ENCODE data around the gene XPC. TPM values are rescaled to one million over a fixed set of nuclear protein-coding genes. Genes with fewer than 3 reads are reported as not detected.

The XPC gene
- total and polyA plus RNA-seq, 7 donors: 5.3 to 19.5 (median 15.1) TPM

- TF ChIP-seq, protein P1, sequence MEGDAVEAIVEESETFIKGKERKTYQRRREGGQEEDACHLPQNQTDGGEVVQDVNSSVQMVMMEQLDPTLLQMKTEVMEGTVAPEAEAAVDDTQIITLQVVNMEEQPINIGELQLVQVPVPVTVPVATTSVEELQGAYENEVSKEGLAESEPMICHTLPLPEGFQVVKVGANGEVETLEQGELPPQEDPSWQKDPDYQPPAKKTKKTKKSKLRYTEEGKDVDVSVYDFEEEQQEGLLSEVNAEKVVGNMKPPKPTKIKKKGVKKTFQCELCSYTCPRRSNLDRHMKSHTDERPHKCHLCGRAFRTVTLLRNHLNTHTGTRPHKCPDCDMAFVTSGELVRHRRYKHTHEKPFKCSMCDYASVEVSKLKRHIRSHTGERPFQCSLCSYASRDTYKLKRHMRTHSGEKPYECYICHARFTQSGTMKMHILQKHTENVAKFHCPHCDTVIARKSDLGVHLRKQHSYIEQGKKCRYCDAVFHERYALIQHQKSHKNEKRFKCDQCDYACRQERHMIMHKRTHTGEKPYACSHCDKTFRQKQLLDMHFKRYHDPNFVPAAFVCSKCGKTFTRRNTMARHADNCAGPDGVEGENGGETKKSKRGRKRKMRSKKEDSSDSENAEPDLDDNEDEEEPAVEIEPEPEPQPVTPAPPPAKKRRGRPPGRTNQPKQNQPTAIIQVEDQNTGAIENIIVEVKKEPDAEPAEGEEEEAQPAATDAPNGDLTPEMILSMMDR (IDR thresholded peaks at IDR 0.05): no peak
- Histone ChIP-seq H3K4me1 (no peaks in the 10 kb centered on the region), H3K27ac (no peak overlapping the region), H3K36me3 (ENCODE audit: insufficient read depth in 1 of 2, low read depth in 1 of 2) (no peaks in the 10 kb centered on the region), H3K27me3 (ENCODE audit: insufficient read depth in 3 of 3, low read length in 2 of 3) (no peaks in the 10 kb centered on the region), H3K4me3 (no peak overlapping the region), H3K9me3 (peaks cover 7% of the 10 kb centered on the region)
- intact Hi-C loops (cut with DNase I): no loop called here
- 69 to 83% (median 78%) methylated on average over 1 of the region's 1 CpG for WGBS, 3 donors
- DNase-seq: no peak
- no peak for ATAC-seq
Observed at GRCh38 chr3:14223595-14223994, 45.2 kb upstream of the XPC start.

- TF ChIP-seq, protein P1 (IDR thresholded peaks at IDR 0.05): no peak
- Histone ChIP-seq H3K4me3 (no peak overlapping the region), H3K27me3 (ENCODE audit: insufficient read depth in 3 of 3, low read length in 2 of 3) (no peaks in the 10 kb centered on the region), H3K27ac (no peak overlapping the region), H3K4me1 (no peaks in the 10 kb centered on the region), H3K9me3 (peaks cover 7% of the 10 kb centered on the region), H3K36me3 (ENCODE audit: insufficient read depth in 1 of 2, low read depth in 1 of 2) (no peaks in the 10 kb centered on the region)
- no peak for DNase-seq
- WGBS, 3 donors: 70 to 79% (median 75%) methylated on average over 3 of the region's 3 CpGs
- intact Hi-C loops (cut with DNase I): no loop called here
- ATAC-seq: no peak
Observed at GRCh38 chr3:14222900-14223594, 44.6 kb upstream of the XPC start.

DNA sequence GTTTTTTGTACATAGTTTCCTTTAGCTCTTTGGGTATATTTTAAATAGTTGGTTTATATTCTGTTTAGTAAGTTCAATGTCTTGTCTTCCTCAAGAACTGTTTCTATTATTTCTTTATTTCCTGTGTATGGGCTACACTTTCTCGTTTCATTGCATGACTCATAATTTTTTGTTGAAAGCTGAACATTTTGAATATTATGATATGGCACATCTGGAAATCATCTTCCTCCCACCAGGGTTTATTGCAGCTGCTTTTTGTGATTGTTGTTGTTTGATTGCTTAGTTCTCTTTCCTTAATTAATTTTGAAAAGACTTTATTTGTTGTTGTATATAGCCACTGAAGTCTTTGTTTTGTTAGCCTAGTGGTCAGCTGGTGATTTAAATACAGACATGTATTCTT, 44.1 kb upstream of the XPC start:
- no peak overlapping the region for H3K27ac ChIP-seq
- no peak for ATAC-seq
- 29 to 47% (median 33%) methylated on average over 1 of the region's 1 CpG for WGBS, 3 donors

DNA sequence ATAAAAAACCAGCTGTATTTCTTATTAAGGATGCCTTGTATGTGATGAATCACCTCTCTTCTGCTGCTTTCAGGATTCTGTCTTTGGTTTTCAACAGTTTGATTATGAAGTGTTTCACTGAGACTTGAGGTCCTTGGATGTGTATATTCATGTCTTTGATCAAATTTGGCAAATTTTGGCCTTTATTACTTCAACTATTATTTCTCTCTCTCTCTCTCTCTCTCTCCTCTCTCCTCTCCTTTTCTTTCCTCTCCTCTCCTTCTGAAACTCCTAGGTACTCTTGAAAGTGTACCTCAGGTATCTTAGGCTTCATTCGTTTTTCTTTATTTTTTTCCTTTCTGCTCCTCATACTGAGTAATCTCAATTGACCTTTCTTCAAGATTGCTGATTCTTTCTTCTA, 43.5 kb upstream of the XPC start:
- Histone ChIP-seq H3K27ac (no peak overlapping the region), H3K36me3 (ENCODE audit: insufficient read depth in 1 of 2, low read depth in 1 of 2) (no peaks in the 10 kb centered on the region), H3K4me3 (no peak overlapping the region), H3K27me3 (ENCODE audit: insufficient read depth in 3 of 3, low read length in 2 of 3) (no peaks in the 10 kb centered on the region), H3K4me1 (peaks cover 2% of the 10 kb centered on the region), H3K9me3 (peaks cover 7% of the 10 kb centered on the region)
- intact Hi-C loops (cut with DNase I): no loop called here
- no peak for DNase-seq
- TF ChIP-seq, protein P1 (IDR thresholded peaks at IDR 0.05): no peak
- ATAC-seq: no peak
- WGBS, 3 donors: 87 to 96% (median 90%) methylated on average over 1 of the region's 1 CpG

More for the DNA sequence above, 44.1 kb upstream of the XPC start:
- Histone ChIP-seq H3K36me3 (ENCODE audit: insufficient read depth in 1 of 2, low read depth in 1 of 2) (no peaks in the 10 kb centered on the region), H3K4me3 (no peak overlapping the region), H3K27me3 (ENCODE audit: insufficient read depth in 3 of 3, low read length in 2 of 3) (no peaks in the 10 kb centered on the region), H3K4me1 (no peaks in the 10 kb centered on the region), H3K9me3 (peaks cover 7% of the 10 kb centered on the region)
- intact Hi-C loops (cut with DNase I): no loop called here
- TF ChIP-seq, protein P1 (IDR thresholded peaks at IDR 0.05): no peak
- DNase-seq: no peak

DNA sequence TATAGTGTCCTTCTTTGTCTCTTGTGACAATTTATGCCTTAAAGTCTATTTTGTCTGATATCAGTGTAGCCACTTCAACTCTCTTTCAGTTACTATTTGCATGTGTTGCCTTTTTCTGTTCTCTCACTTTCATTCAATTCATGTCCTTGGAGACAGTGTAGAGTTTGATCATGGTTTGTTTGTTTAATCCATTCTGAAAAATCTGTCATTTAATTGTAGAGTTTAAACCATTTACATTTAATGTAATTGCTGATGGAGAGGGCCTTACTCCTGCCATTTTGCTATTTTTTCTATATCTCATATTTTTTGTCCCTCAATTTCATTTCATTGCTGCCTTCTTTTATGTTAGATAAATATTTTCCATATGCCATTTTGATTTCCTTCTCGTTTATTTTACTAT, 42.5 kb upstream of the XPC start:
- TF ChIP-seq, protein P1 (IDR thresholded peaks at IDR 0.05): no peak
- Histone ChIP-seq H3K27me3 (ENCODE audit: insufficient read depth in 3 of 3, low read length in 2 of 3) (no peaks in the 10 kb centered on the region), H3K4me3 (no peak overlapping the region), H3K9me3 (peaks cover 7% of the 10 kb centered on the region), H3K4me1 (peaks cover 4% of the 10 kb centered on the region), H3K36me3 (ENCODE audit: insufficient read depth in 1 of 2, low read depth in 1 of 2) (no peaks in the 10 kb centered on the region), H3K27ac (no peak overlapping the region)
- intact Hi-C loops (cut with DNase I): no loop called here
- ATAC-seq (no peak), DNase-seq (no peak)
- WGBS, 3 donors: 89 to 93% (median 91%) methylated on average over 1 of the region's 1 CpG

Data from psoas muscle (tissue), 8 donors.